Motor neuron (in vitro differentiated cells): ENCODE results near the gene SPEF1. TPM values are rescaled to one million over a fixed set of nuclear protein-coding genes. Genes with fewer than 3 reads are reported as not detected.

Source experiments
- total RNA-seq, 8 experiments: library from RNA; unstranded; fragments of 300-600 nt; gene quantifications; 2 replicates each; pipeline versions ENCODE4 v1.2.3 to v1.2.4, GENCODE V29; 2022

SPEF1 gene
- total RNA-seq, 8 experiments from 2014 or later, result 0.15 to 25.5 (median 0.71) TPM; not detected in 1

Other genes with a start within 250 kb of the SPEF1 start
- under 1 TPM in 1 of 8 experiments, not detected in 7; 0.14 TPM for gene GFRA4, start 118.0 kb downstream of the SPEF1 start, total RNA-seq
- gene ADAM33, start 99.4 kb downstream of the SPEF1 start, total RNA-seq, result 10 to 100 TPM in 2 of 8 experiments, 1 to 10 TPM in 2, under 1 TPM in 3, not detected in 1; 0.17 to 62.3 (median 1.2) TPM
- under 1 TPM; 0.07 to 0.66 (median 0.31) TPM for gene SIGLEC1, start 68.8 kb downstream of the SPEF1 start, total RNA-seq
- gene HSPA12B, start 48.8 kb downstream of the SPEF1 start, total RNA-seq, result 10 to 100 TPM in 1 of 8 experiments, 1 to 10 TPM in 1, under 1 TPM in 6; 0.23 to 16.4 (median 0.53) TPM
- 10 to 100 TPM; 18.1 to 60.6 (median 35.5) TPM for gene ADISSP, start 13.7 kb downstream of the SPEF1 start, total RNA-seq
- 10 to 100 TPM; 18.1 to 69.4 (median 53.1) TPM for gene CENPB, start 5.3 kb upstream of the SPEF1 start, total RNA-seq
- 100 to 1,000 TPM in 1 of 8 experiments, 10 to 100 TPM in 4, 1 to 10 TPM in 3; 8.0 to 166 (median 22.8) TPM for gene CDC25B, start 14.9 kb upstream of the SPEF1 start, total RNA-seq
- 10 to 100 TPM in 4 of 8 experiments, 1 to 10 TPM in 4; 2.6 to 21.1 (median 10.4) TPM for gene AP5S1, start 39.1 kb upstream of the SPEF1 start, total RNA-seq
- gene MAVS, start 65.4 kb upstream of the SPEF1 start, total RNA-seq, result 10 to 100 TPM in 5 of 8 experiments, 1 to 10 TPM in 3; 5.9 to 38.8 (median 15.5) TPM
- gene PANK2, start 107.9 kb upstream of the SPEF1 start, total RNA-seq, result 10 to 100 TPM; 16.7 to 48.4 (median 33.5) TPM
- gene RNF24, start 234.1 kb upstream of the SPEF1 start, total RNA-seq, result 10 to 100 TPM in 7 of 8 experiments, 1 to 10 TPM in 1; 9.3 to 28.8 (median 15.5) TPM